ENCODE measurements around the gene OR4C12.
"Not testable (repeated sequence)": the region's sequence is repeated elsewhere in the genome, so short reads cannot be mapped to it uniquely, and the experiment has no call there.

Gene OR4C12

DNA sequence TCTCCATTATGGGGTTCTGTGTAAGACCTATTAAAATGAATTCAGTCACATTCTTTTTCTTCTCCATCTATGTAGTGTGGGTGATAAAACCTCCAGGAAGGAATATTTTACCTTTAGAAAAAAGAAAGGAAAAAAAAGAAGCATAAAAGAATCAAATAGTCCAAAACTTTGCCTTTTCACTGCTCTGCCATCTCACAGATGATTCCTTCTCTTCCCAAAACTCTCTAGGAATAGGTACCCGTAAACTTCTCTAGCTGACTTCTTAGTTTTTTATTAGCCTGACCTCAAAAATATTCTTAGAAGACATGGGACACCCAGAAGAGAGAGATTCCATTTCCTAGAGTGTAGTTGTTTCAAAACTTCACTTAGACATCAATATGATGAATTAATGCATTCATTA, at the start of gene OR4C12:
TSS of gene OR4C12 (minus strand) at position 101 of the 400 bp plus-strand sequence. CDS start at position 67, 34 bp downstream.
- DNase-seq (ENCODE audit: low read depth), result not testable (repeated sequence)

DNA sequence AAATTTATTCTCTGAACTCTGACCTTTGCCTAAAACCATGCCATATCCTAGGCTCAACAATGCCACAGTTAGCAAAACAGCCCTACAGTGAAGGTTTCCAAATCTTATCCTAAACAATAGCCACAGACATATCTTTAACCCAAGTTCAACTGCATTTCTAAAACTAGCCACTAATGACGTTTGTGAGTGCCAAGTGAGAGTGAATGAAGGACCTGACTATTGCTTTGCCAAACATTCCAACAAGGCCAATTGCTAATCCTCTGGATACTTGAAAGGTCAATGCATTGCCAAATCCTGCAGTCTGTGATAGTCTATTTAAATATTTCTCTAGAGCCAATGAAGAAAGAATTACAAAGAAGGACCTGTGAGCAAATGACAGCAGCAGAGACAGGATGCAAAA, 47.9 kb upstream of the OR4C12 start:
- no peak for DNase-seq (ENCODE audit: low read depth)

DNA sequence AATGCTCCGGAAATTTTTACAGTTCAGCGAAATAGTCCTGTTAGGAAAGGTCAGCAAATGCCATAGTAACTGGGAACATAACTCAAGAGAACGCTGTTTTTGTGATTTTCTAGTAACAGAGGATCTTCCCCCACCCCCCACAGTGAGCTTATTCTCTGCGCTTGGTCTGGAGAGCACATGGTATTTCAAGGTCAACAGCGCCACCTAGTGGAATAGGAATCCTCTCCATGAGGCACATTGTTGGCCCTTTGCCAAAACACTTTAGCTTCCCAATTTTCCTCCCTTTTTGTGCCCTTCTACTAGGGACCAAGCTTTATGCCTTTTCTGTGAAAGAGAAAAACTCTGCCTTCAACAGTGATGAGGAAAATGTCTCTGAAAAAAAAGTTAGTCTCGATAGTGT, 13.2 kb upstream of the OR4C12 start:
- DNase-seq (ENCODE audit: low read depth), result no peak

DNA sequence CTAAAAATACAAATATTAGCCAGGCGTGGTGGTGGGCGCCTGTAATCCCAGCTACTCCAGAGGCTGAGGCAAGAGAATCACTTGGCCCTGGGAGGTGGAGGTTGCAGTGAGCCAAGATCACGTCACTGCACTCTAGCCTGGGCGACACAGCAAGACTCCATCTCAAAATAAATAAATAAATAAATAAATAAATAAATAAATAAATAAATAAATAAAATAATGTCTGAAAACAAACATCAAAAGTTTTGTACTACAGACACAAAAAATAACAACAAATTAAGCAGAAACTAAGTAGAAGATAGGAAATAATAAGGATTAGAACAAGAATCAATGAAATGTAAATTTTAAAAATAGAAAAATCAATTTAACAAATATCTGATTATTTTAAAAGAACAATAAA, 8.9 kb downstream of the OR4C12 start:
- DNase-seq (ENCODE audit: low read depth), result not testable (repeated sequence)

DNA sequence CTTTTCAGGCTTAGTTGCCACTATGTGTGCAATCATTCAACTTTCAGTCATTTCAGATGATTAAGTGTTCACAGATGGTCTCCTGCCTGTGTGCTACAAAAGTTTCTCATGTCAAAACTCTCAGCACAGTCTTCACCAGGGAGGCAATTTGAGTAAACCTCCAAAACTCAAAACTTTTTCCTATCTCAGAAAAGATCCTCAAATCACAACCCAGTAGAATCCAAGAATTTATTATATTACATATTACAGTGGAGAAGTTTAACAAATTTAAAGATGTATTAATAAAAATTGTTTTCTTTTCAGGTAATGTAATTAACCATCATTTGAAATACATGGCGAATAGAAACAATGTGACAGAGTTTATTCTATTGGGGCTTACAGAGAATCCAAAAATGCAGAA, 30.2 kb downstream of the OR4C12 start, which contains the start of gene OR4C13:
TSS of gene OR4C13 (plus strand) at position 301 of the 400 bp plus-strand sequence. CDS start at position 333, 32 bp downstream.
- no peak for DNase-seq (ENCODE audit: low read depth)

DNA sequence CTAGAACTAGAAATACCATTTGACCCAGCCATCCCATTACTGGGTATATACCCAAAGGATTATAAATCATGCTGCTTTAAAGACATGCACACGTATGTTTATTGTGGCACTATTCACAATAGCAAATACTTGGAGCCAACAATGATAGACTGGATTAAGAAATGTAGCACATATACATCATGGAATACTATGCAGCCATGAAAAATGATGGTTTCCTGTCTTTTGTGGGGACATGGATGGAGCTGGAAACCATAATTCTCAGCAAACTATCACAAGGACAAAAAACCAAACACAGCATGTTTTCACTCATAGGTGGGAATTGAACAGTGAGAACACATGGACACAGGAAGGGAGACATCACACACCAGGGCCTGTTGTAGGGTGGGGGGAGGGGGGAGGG, 33.6 kb downstream of the OR4C12 start:
- not testable (repeated sequence) for DNase-seq (ENCODE audit: low read depth)

Measured in stimulated activated CD8-positive, alpha-beta memory T cell treated with anti-CD3 and anti-CD28 coated beads, Interleukin-15, amount 100 ng/mL, for 24 hours (primary cell).